HUES64 (cell line): ENCODE measurements around the gene IGF1R.

Source experiments
- H3K27ac ChIP-seq: 2 replicates; pipeline ENCODE4 v1.7.0; 2013; ENCODE audit warnings: low read depth, low read length, inconsistent platforms
- H3K27me3 ChIP-seq: 2 replicates; pipeline ENCODE4 v1.6.1; 2013; ENCODE audit warnings: mild to moderate bottlenecking, low read length; ENCODE audit not compliant: insufficient read depth
- H3K36me3 ChIP-seq: 2 replicates; pipeline ENCODE4 v1.6.1; 2013; ENCODE audit warnings: mild to moderate bottlenecking, low read length; ENCODE audit not compliant: insufficient read depth
- H3K4me1 ChIP-seq: 2 replicates; pipeline ENCODE4 v1.6.1; 2013; ENCODE audit warnings: mild to moderate bottlenecking, low read length, moderate library complexity; ENCODE audit not compliant: insufficient read depth
- H3K4me3 ChIP-seq: 2 replicates; pipeline ENCODE4 v1.5.1; 2013; ENCODE audit warnings: mild to moderate bottlenecking, low read length, moderate library complexity
- H3K9ac ChIP-seq: 2 replicates; pipeline ENCODE4 v1.6.1; 2013; ENCODE audit warnings: mild to moderate bottlenecking, low read depth, low read length
- H3K9me3 ChIP-seq: 2 replicates; pipeline ENCODE4 v1.6.1; 2013; ENCODE audit warnings: low read depth, low read length; ENCODE audit not compliant: insufficient read depth
- WGBS: fragments of 150-250, 120-280 bp; methylation state at CpG from one replicate; pipeline ENCODE4 v1.1.7; 2013; ENCODE audit warnings: missing lambda C conversion rate; 5-methylcytosine and 5-hydroxymethylcytosine counted together

The IGF1R gene

DNA sequence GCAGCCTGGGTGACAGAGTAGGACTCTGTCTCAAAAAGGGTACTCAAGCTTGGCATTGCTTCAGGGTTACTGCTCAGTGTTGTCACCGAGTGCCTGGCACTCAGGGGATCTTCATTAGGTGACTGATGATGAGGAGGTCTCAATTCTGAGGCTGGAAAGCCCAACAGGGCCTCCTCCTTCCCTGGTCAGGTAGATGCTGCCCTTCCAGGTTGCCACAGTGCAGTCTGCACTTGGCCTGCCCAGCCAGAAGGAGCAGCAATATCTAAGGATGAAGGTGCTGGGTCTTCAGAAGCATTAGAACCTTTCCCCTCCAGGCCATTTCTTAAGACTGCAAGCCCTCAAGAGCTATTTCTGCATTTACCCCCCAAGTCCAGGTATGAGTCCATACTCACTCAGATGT lies 317.3 kb downstream of the IGF1R start:
- Histone ChIP-seq H3K9me3 (no peaks in the 10 kb centered on the region; the same call in 1 of the 2 replicates), H3K27ac (no peak overlapping the region), H3K27me3 (no peaks in the 10 kb centered on the region), H3K36me3 (peaks cover 27% of the 10 kb centered on the region), H3K4me1 (no peaks in the 10 kb centered on the region), H3K9ac (no peak overlapping the region), H3K4me3 (no peak overlapping the region)
- WGBS: 83% methylated on average over 1 of the region's 1 CpG

DNA sequence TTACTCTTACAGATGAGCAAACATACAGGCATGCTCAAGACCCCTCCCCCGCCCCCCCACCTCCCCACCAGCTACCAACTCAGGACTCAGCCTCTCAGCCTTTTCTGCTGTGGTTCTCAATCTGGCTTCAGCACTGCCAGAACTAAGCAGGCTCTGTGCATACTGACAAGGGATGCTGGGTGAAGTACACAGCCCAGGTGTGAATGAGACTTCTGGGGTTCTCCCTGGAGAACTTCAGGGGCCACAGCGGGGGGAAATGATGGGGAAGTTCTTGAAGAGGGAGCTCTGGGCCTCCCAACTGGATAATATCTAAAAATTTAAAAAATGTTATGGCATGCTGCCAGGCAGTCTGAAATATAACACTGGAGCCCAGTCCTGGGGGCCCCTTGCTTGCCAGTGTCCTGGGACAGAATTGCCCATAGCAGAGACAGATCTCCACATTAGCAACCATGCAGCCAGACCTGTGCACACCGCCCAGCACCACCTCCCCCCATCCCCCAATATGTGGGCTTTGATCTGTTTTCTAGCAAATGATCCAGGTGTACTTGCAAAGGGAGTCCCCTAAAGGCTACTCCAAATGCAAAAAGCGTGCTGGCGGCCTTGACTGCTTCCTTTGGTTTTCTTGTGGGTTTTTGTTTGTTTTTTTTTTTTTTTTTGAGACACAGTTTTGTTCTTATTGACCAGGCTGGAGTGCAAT lies 317.9 kb downstream of the IGF1R start:
- H3K4me1 ChIP-seq: no peaks in the 10 kb centered on the region
- no peaks in the 10 kb centered on the region for H3K27me3 ChIP-seq
- no peak overlapping the region for H3K9ac ChIP-seq
- no peak overlapping the region for H3K27ac ChIP-seq
- no peak overlapping the region for H3K4me3 ChIP-seq
- H3K9me3 ChIP-seq: no peaks in the 10 kb centered on the region; the same call in 1 of the 2 replicates
- 77% methylated on average over 5 of the region's 5 CpGs for WGBS
- peaks cover 21% of the 10 kb centered on the region for H3K36me3 ChIP-seq

DNA sequence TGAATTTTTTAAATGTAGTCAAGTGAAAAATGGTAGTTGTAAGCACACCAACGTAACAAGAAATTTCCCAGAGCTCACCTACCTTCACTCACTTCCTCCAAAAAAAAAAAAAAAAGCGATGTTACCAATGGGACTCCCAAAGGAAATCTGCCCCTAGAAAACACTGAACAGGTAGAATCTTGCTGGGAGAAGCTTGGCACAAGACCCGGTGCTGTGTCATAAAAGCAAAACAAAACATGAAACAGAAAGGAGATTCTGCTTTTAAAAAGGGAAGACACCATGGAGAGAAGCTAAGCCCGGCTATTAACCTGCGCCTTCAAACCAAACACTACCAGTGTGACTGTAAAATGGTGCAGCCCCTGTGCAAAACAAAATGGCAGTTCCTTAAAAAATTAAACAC lies 318.8 kb downstream of the IGF1R start:
- peaks cover 12% of the 10 kb centered on the region for H3K36me3 ChIP-seq
- H3K27me3 ChIP-seq: no peaks in the 10 kb centered on the region
- H3K27ac ChIP-seq: no peak overlapping the region
- no peaks in the 10 kb centered on the region for H3K4me1 ChIP-seq
- H3K9ac ChIP-seq: no peak overlapping the region
- WGBS: 92% methylated on average over 5 of the region's 5 CpGs
- H3K9me3 ChIP-seq: no peaks in the 10 kb centered on the region
- no peak overlapping the region for H3K4me3 ChIP-seq

DNA sequence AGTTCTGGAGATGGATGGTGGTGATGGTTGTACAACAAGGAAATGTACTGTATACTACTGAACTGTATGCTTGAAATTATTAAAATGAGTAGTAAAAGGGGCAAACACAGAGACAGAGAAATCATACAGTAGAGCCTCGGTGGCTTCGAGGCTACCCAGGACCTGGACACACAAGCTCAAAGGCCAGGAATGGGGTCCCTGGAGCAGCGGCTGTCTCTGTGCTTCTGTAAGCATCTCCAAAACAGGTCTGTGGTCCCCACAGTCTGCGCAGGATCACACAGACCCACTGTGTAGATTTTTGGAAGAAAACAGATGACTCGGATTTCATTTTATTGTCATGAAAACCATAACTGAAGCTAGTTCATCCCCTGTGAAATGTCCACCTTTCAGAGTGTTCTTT lies 319.6 kb downstream of the IGF1R start:
- Histone ChIP-seq H3K27ac (no peak overlapping the region), H3K4me3 (no peak overlapping the region), H3K36me3 (peaks cover 4% of the 10 kb centered on the region; the same call in 1 of the 2 replicates), H3K9me3 (no peaks in the 10 kb centered on the region), H3K4me1 (no peaks in the 10 kb centered on the region), H3K9ac (no peak overlapping the region), H3K27me3 (no peaks in the 10 kb centered on the region)
- 92% methylated on average over 5 of the region's 5 CpGs for WGBS

DNA sequence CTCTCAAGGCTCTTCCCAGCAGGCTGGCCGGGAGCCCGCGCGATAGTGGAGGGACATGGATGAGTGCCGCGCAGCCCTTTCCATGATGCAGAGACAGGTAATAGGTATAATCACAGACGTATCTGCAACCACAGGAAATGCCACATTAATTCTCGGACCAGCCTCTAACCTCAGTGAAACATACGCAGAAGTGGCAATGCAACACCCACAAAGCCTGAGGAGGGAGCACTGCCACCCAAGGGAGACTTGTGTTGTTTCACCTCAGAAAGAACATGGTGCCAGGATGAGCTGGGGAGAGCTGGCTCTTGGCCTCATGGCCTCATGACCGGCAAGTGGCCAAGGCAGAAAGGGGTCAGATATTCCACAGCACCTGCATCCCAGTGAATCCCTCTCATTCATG lies 320.2 kb downstream of the IGF1R start:
- peaks cover under 1% of the 10 kb centered on the region; the same call in 1 of the 2 replicates for H3K36me3 ChIP-seq
- H3K4me3 ChIP-seq: no peak overlapping the region
- H3K9me3 ChIP-seq: no peaks in the 10 kb centered on the region
- no peak overlapping the region for H3K27ac ChIP-seq
- no peaks in the 10 kb centered on the region for H3K27me3 ChIP-seq
- no peaks in the 10 kb centered on the region for H3K4me1 ChIP-seq
- no peak overlapping the region for H3K9ac ChIP-seq
- WGBS: 89% methylated on average over 10 of the region's 10 CpGs

DNA sequence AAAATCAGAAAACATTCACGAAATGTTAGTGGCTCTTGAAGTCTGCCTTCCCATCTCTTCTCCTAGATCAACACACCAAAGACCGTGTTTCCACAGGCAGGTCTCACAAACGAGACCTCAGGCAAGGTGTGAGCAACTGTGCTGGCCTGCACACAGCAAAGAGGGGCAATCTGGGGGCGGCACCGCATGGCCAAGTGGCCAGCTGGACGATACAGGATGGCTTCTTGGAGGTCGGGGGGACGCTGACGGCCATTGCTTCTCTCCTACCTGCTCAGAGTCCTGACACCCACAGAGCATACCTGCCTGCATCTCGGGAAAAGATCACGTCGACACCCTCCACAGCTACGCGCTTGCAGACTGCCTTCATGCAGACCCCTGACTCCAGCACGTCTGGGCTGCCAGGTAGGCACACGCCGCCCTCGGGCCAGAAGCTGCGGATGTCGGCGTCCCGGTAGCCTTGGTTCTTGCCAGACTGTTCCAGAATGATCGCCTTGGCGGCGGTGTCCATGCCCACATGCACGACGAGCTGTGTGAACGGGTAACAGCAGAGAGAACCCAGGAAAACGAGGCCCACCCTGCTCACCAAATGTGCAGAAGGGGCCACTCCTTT lies 320.9 kb downstream of the IGF1R start:
- no peaks in the 10 kb centered on the region for H3K36me3 ChIP-seq
- H3K27ac ChIP-seq: no peak overlapping the region
- H3K9ac ChIP-seq: no peak overlapping the region
- no peak overlapping the region for H3K4me3 ChIP-seq
- no peaks in the 10 kb centered on the region for H3K4me1 ChIP-seq
- WGBS: 94% methylated on average over 29 of the region's 29 CpGs
- no peaks in the 10 kb centered on the region for H3K27me3 ChIP-seq
- no peaks in the 10 kb centered on the region for H3K9me3 ChIP-seq

DNA sequence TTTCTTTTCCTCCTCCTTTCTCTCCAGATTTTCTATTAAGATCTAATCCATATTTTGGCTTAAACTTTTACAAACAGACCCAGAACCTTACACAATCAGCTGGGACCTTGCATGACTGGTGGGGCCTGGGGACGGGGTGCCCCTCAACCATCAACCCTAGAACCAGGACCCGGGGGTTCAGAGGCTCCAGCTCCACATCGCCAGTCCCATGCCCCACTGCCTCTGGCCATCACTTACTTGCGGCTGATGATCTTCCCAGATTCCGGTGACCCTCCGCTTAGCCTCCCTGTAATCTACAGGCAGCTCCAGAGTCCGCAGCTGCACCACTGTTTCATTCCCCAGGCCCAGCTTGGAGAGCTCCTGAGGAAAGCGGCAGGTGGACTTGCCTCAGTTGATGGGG lies 322.5 kb downstream of the IGF1R start:
- no peak overlapping the region for H3K9ac ChIP-seq
- H3K9me3 ChIP-seq: no peaks in the 10 kb centered on the region
- WGBS: 95% methylated on average over 8 of the region's 8 CpGs
- no peaks in the 10 kb centered on the region for H3K4me1 ChIP-seq
- H3K27ac ChIP-seq: no peak overlapping the region
- no peaks in the 10 kb centered on the region for H3K36me3 ChIP-seq
- no peak overlapping the region for H3K4me3 ChIP-seq
- no peaks in the 10 kb centered on the region for H3K27me3 ChIP-seq

DNA sequence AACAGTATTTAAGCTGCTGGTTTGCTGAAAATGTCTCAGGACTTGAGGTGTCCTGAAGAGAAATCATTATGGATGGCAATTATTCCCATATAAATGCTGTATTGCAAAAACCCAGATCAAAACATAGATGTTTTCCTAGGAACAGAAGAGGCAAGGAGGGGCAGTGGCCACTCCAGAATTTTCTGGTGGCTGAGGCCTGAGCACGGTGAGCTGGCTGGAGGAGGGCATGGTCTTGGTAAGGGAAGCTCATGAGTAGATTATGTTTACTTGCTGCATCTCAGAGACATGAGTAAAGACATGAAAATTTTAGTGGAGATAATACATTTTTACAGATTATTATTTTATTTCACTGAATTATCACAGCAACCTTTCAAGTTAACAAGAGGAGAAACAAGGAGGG lies 328.2 kb downstream of the IGF1R start:
- no peaks in the 10 kb centered on the region for H3K4me1 ChIP-seq

DNA sequence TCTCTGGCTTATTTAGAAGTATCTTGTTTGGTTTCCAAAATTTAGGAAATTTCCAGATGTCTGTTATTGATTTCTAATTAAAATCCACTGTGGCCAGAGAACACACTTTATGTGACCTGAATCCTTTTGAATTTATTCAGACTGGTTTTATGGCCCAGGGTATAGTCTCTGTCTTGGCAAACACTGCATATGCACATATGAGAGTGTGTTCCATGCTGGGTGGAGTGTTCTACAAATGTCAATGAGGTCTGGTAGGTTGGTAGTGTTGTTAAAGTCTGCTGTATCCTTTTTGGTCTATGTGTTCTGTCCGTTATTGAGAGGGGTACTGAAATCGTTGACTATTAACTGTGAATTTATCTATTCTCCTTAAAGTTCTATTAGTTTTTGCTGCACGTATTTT lies 329.1 kb downstream of the IGF1R start:
- H3K36me3 ChIP-seq: no peaks in the 10 kb centered on the region

More for the DNA sequence above, 328.2 kb downstream of the IGF1R start:
- Histone ChIP-seq H3K27ac (no peak overlapping the region), H3K27me3 (no peaks in the 10 kb centered on the region), H3K36me3 (no peaks in the 10 kb centered on the region), H3K9me3 (no peaks in the 10 kb centered on the region), H3K4me3 (no peak overlapping the region), H3K9ac (no peak overlapping the region)
- WGBS: 96% methylated on average over 1 of the region's 1 CpG

DNA sequence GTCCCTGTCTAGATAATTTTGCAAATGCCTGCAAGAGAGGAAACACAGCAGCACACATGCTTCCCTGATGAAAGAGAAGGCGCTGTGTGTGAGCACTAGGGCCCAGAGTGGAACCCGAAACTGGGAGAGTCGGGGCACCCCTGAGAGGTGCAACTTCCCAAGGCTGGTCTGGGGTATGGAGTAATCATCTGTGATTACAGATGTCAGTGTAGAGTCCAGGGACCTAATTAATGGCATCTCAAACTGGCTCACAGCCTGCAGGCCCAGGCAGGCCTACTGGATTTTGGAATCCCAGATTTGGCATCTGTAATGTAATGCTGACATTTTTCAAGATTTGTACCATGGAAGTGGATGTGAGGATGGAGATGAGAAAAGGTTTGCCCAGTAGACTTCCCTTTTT lies 329.8 kb downstream of the IGF1R start:
- H3K36me3 ChIP-seq: no peaks in the 10 kb centered on the region
- 94% methylated on average over 3 of the region's 3 CpGs for WGBS
- H3K27ac ChIP-seq: no peak overlapping the region
- no peaks in the 10 kb centered on the region for H3K27me3 ChIP-seq
- no peaks in the 10 kb centered on the region for H3K9me3 ChIP-seq
- H3K9ac ChIP-seq: no peak overlapping the region
- no peak overlapping the region for H3K4me3 ChIP-seq
- H3K4me1 ChIP-seq: no peaks in the 10 kb centered on the region

More for the DNA sequence above, 329.1 kb downstream of the IGF1R start:
- Histone ChIP-seq H3K4me1 (no peaks in the 10 kb centered on the region), H3K27ac (no peak overlapping the region), H3K9ac (no peak overlapping the region), H3K27me3 (no peaks in the 10 kb centered on the region), H3K9me3 (no peaks in the 10 kb centered on the region), H3K4me3 (no peak overlapping the region)
- 87% methylated on average over 2 of the region's 3 CpGs for WGBS

DNA sequence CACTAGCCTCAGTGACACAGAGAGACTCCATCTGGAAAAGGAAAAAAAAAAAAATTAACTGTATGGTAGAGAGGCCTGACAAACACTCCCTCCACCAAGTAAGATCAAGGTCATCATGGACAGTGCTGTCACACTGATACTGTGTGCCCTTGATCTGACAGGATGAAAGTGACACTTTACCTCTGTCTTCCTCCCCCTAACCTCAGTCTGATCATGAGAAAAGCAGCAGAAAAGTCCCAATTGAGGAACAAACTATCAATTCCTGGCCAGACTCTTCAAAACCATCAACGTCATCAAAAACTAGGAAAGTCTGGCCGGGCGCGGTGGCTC lies 332.5 kb downstream of the IGF1R start:
- no peak overlapping the region for H3K9ac ChIP-seq
- no peaks in the 10 kb centered on the region for H3K4me1 ChIP-seq
- H3K27ac ChIP-seq: no peak overlapping the region
- H3K36me3 ChIP-seq: no peaks in the 10 kb centered on the region
- WGBS: 99% methylated on average over 4 of the region's 4 CpGs
- H3K4me3 ChIP-seq: no peak overlapping the region
- peaks cover 2% of the 10 kb centered on the region; the same call in 1 of the 2 replicates for H3K9me3 ChIP-seq
- H3K27me3 ChIP-seq: no peaks in the 10 kb centered on the region
